ENCODE measurements around the gene CSF2.

DNA sequence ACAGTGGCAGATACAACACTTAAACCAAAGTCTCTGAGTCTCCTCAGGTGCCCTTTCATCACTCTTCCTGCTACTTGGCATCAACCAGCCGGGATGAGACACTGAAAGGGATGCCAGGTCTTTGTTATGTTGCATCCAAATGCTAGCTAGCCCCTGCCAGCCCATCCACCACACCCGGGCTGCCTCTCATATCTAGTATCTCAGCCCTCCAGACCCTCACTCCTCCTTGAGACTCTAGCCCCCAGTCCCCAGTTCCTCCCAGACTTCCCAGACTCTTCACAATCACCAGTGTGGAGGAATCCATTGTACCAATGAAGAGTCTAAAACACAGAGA is 21.5 kb downstream of the CSF2 start:
- TF ChIP-seq KDM1A (CRISPR knock-in tag; IDR thresholded peaks at IDR 0.05) (no peak), ONECUT2 (CRISPR knock-in tag; IDR thresholded peaks at IDR 0.05) (no peak)
- TF ChIP-seq, protein P1, sequence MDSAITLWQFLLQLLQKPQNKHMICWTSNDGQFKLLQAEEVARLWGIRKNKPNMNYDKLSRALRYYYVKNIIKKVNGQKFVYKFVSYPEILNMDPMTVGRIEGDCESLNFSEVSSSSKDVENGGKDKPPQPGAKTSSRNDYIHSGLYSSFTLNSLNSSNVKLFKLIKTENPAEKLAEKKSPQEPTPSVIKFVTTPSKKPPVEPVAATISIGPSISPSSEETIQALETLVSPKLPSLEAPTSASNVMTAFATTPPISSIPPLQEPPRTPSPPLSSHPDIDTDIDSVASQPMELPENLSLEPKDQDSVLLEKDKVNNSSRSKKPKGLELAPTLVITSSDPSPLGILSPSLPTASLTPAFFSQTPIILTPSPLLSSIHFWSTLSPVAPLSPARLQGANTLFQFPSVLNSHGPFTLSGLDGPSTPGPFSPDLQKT (CRISPR knock-in tag; IDR thresholded peaks at IDR 0.05; ENCODE audit: borderline replicate concordance): no peak
